HCT116 (cell line): Measurements from ENCODE around the gene DCLRE1B. TPM values are rescaled to one million over a fixed set of nuclear protein-coding genes. Genes with fewer than 3 reads are reported as not detected.

Experiments used
- ATAC-seq: fragments of 200-7000 bp; cut with Tn5 transposase; 2 replicates; pipeline ENCODE4 v1.9.1; 2020; ENCODE audit warnings: mild to moderate bottlenecking, moderate library complexity
- BruUV-seq: library from RNA; stranded (reverse); fragments of 400-500 nt; replicated peaks from 2 replicates; lab custom pipeline; 2021; lab: Mats Ljungman, UMichigan
- CTCF ChIA-PET: fragments of 300-600 bp; sonication (Branson Sonifier 250); formaldehyde crosslinking; loops from one replicate; lab custom pipeline; 2021; ENCODE audit warnings: antibody characterized with exemption; lab: Charles Lee
- POLR2A ChIA-PET: fragments of 300-600, 350-600 bp; sonication (Branson Sonifier 250); formaldehyde crosslinking; loops from one replicate; lab custom pipeline; 2021; ENCODE audit warnings: antibody characterized with exemption; lab: Charles Lee
- RAD21 ChIA-PET, 2 experiments: fragments of 300-600 bp; sonication (Branson Sonifier 250); formaldehyde crosslinking; loops; one replicate each; lab custom pipeline; 2023; ENCODE audit warnings: low total read pairs in 2 of 2; ENCODE audit not compliant: uncharacterized antibody in 2 of 2, unreplicated experiment in 2 of 2, low non-redundant PET in 1 of 2; lab: Charles Lee
- DNase-seq: peaks from one replicate; pipeline ENCODE4 v3.0.0-alpha.2; 2010; ENCODE audit warnings: low read depth, low spot score
- H2AFZ ChIP-seq: fragments of 200-600 bp; shearing (Covaris generic), sonication (generic); 2 replicates; pipeline ENCODE4 v1.6.1; 2017; ENCODE audit warnings: low read depth, mixed run types, mixed read lengths, antibody characterized with exemption, low read length; ENCODE audit not compliant: poor library complexity, severe bottlenecking
- H3K27ac ChIP-seq: 2 replicates; pipeline ENCODE4 v1.5.1; 2012; ENCODE audit warnings: low read depth, low read length
- H3K27me3 ChIP-seq: fragments of 200-600 bp; sonication (generic); 2 replicates; pipeline ENCODE4 v1.6.1; 2016; ENCODE audit warnings: mixed run types, low read length, mixed read lengths; ENCODE audit not compliant: insufficient read depth
- H3K36me3 ChIP-seq, 2 experiments: fragments of 200-500 bp in 1 of 2; fragments of 200-600 bp in 1 of 2; sonication (Bioruptor generic) in 1 of 2; sonication (generic) in 1 of 2; 2 replicates each; pipeline versions ENCODE4 v1.5.1 to v1.6.1; 2014 to 2016; ENCODE audit warnings: low read length in 2 of 2, inconsistent platforms in 1 of 2, mixed read lengths in 1 of 2, mixed run types in 1 of 2; ENCODE audit not compliant: insufficient read depth in 2 of 2, control insufficient read depth in 1 of 2
- H3K4me1 ChIP-seq, 2 experiments: fragments of 200-600 bp in 1 of 2; sonication (generic) in 1 of 2; 2 replicates each; pipeline versions ENCODE4 v1.5.1 to v1.6.1; 2012 to 2017; ENCODE audit warnings: low read length in 2 of 2, inconsistent platforms in 1 of 2, mild to moderate bottlenecking in 1 of 2, mixed read lengths in 1 of 2, mixed run types in 1 of 2, moderate library complexity in 1 of 2; ENCODE audit not compliant: insufficient read depth in 2 of 2, control insufficient read depth in 1 of 2
- H3K4me2 ChIP-seq: fragments of 200-600 bp; sonication (generic); 2 replicates; pipeline ENCODE4 v1.6.1; 2017; ENCODE audit warnings: mixed run types, low read length, mixed read lengths
- H3K4me3 ChIP-seq, 2 experiments: fragments of 200-600 bp in 1 of 2; sonication (generic) in 1 of 2; replicated peaks in 1 of 2; 2 replicates each; pipeline ENCODE4 v1.5.1; 2011 to 2016; ENCODE audit warnings: low read length in 2 of 2, control low read depth in 1 of 2, low read depth in 1 of 2, mild to moderate bottlenecking in 1 of 2, mixed read lengths in 1 of 2, mixed run types in 1 of 2
- H3K79me2 ChIP-seq: fragments of 200-600 bp; sonication (generic); 2 replicates; pipeline ENCODE4 v1.6.1; 2017; ENCODE audit warnings: mild to moderate bottlenecking, mixed run types, low read length, moderate library complexity, mixed read lengths; ENCODE audit not compliant: insufficient read depth
- H3K9ac ChIP-seq: fragments of 200-600 bp; sonication (generic); 2 replicates; pipeline ENCODE4 v1.6.1; 2016; ENCODE audit warnings: low read length, mixed read lengths
- H3K9me2 ChIP-seq: fragments of 200-600 bp; sonication (generic), shearing (Covaris generic); 2 replicates; pipeline ENCODE4 v1.6.1; 2017; ENCODE audit warnings: mixed run types, mild to moderate bottlenecking, moderate library complexity; ENCODE audit not compliant: insufficient read depth
- H3K9me3 ChIP-seq, 2 experiments: fragments of 200-500 bp in 1 of 2; fragments of 200-600 bp in 1 of 2; sonication (Bioruptor generic) in 1 of 2; sonication (generic) in 1 of 2; 2 replicates each; pipeline ENCODE4 v1.6.1; 2014 to 2017; ENCODE audit warnings: low read length in 2 of 2, mixed read lengths in 2 of 2, inconsistent platforms in 1 of 2, low read depth in 1 of 2, mild to moderate bottlenecking in 1 of 2, mixed run types in 1 of 2, moderate library complexity in 1 of 2; ENCODE audit not compliant: control insufficient read depth in 1 of 2, insufficient read depth in 1 of 2
- H4K20me1 ChIP-seq: fragments of 200-600 bp; sonication (generic), shearing (Covaris generic); 2 replicates; pipeline ENCODE4 v1.6.1; 2017; ENCODE audit warnings: mixed run types, mild to moderate bottlenecking, moderate library complexity; ENCODE audit not compliant: insufficient read depth
- CBX3 ChIP-seq: IDR thresholded peaks from 2 replicates; pipeline ENCODE4 v1.6.1; 2012; ENCODE audit warnings: low read depth
- CEBPB ChIP-seq: IDR thresholded peaks from 2 replicates; pipeline ENCODE4 v1.6.1; 2012; ENCODE audit warnings: low read depth
- ELF1 ChIP-seq: IDR thresholded peaks from 2 replicates; pipeline ENCODE4 v1.6.1; 2012; ENCODE audit warnings: low read depth, borderline replicate concordance
- EZH2 ChIP-seq: fragments of 200-600 bp; sonication (generic); IDR thresholded peaks from 2 replicates; pipeline ENCODE4 v1.6.1; 2017; ENCODE audit warnings: antibody characterized with exemption, mixed run types
- EZH2phosphoT487 ChIP-seq: fragments of 200-600 bp; IDR thresholded peaks from 2 replicates; pipeline ENCODE4 v1.6.1; 2018; ENCODE audit warnings: antibody characterized with exemption, borderline replicate concordance
- POLR2A ChIP-seq: IDR thresholded peaks from 2 replicates; pipeline ENCODE4 v1.7.0; 2011; ENCODE audit warnings: borderline replicate concordance; ENCODE audit not compliant: insufficient read depth, insufficient read length; ENCODE audit errors: extremely low read depth
- SIN3A ChIP-seq: IDR thresholded peaks from 2 replicates; pipeline ENCODE4 v1.6.1; 2012; ENCODE audit warnings: low read depth
- SP1 ChIP-seq: IDR thresholded peaks from 2 replicates; pipeline ENCODE4 v1.6.1; 2012; ENCODE audit warnings: low read depth
- SRF ChIP-seq: IDR thresholded peaks from 2 replicates; pipeline ENCODE4 v1.6.1; 2012; ENCODE audit warnings: low read depth
- YY1 ChIP-seq: IDR thresholded peaks from 2 replicates; pipeline ENCODE4 v1.6.1; 2011; ENCODE audit warnings: low read length, low read depth, moderate library complexity, mild to moderate bottlenecking; ENCODE audit not compliant: insufficient replicate concordance; ENCODE audit errors: extremely low read depth
- ZNF274 ChIP-seq: fragments of 200-500 bp; sonication (Bioruptor generic); IDR thresholded peaks from 2 replicates; pipeline ENCODE4 v1.6.1; 2014; ENCODE audit warnings: mild to moderate bottlenecking, low read depth, low read length, inconsistent platforms
- intact Hi-C: fragments of 100-400 bp; cut with micrococcal nuclease; formaldehyde crosslinking; loops from 2 replicates; pipeline ENCODE4 v1.10.0; 2022
- total RNA-seq: library from RNA; stranded (reverse); gene quantifications from one replicate; pipeline ENCODE4 v1.2.1, GENCODE V29; 2021; ENCODE audit not compliant: unreplicated experiment
- TF ChIP-seq, protein P1 (sequence below): IDR thresholded peaks from 2 replicates; pipeline ENCODE4 v1.6.1; 2012
- TF ChIP-seq, protein P2 (sequence below): IDR thresholded peaks from 2 replicates; pipeline ENCODE4 v1.6.1; 2012

The DCLRE1B gene
- total RNA-seq, 1 experiment from 2014 or later: 13.4 TPM

DNA sequence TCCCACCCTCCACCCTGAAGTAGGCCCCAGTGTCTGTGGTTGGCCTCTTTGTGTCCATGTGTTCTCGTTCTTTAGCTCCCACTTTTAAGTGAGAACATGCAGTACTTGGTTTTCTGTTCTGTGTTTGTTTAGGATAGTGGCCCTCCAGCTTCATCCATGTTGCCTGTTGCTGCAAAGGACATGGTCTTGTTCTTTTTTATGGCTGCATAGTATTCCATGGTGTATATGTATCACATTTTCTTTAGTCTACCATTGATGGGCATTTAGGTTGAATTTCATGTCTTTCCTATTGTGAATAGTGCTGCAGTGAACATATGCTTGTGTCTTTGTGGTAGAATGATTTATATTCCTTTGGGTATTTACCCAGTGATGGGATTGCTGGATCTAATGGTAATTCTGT is 30.1 kb downstream of the DCLRE1B start:
- Histone ChIP-seq H4K20me1 (0 out of 2 replicates have a peak, but pooled peaks cover 2% of the 10 kb centered on the region), H3K36me3 (no peaks in the 10 kb centered on the region; a peak in 1 of 4 replicates), H2AFZ (no peak overlapping the region), H3K27ac (no peak overlapping the region), H3K9ac (no peak overlapping the region), H3K79me2 (peaks cover 94% of the 10 kb centered on the region), H3K27me3 (no peaks in the 10 kb centered on the region), H3K4me3 (no peak overlapping the region), H3K4me2 (no peak overlapping the region), H3K9me2 (no peaks in the 10 kb centered on the region), H3K4me1 (peaks cover 10 to 15% of the 10 kb centered on the region in 2 experiments; a peak in 3 of 4 replicates), H3K9me3 (no peaks in the 10 kb centered on the region)
- DNase-seq: no peak
- ChIA-PET POLR2A (no interaction called here), RAD21 (no interaction called here), CTCF (no interaction called here)
- no peak for TF ChIP-seq ELF1
- no peak for TF ChIP-seq EZH2phosphoT487
- no TSS peak for BruUV-seq
- no peak for ATAC-seq
- intact Hi-C loops: no loop called here

DNA sequence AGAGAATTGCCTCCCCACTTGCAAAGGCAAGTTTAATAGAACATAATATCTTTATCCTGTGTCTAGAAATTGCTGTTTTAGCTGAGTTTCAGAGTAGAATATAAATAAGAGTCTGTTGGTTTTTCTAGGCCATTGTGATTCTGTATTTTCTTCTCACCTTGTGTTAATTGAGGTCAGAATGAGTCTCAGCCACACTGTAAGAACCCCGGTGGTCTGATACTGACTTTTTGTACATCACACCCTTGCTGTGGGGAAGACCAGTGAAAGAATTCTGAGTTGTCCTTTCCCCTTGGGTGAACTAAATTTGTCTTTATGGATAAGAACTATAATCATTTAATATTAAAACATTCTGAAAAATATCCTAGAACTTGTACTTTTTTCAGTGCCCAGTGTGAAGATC is 30.8 kb downstream of the DCLRE1B start:
- Histone ChIP-seq H3K4me2 (no peak overlapping the region), H3K9me3 (no peaks in the 10 kb centered on the region), H3K27me3 (no peaks in the 10 kb centered on the region), H2AFZ (no peak overlapping the region), H3K79me2 (peaks cover 86% of the 10 kb centered on the region), H3K27ac (no peak overlapping the region), H4K20me1 (0 out of 2 replicates have a peak, but pooled peaks cover 2% of the 10 kb centered on the region), H3K9ac (no peak overlapping the region), H3K36me3 (peaks cover 2 to 3% of the 10 kb centered on the region in 2 experiments; a peak in 2 of 4 replicates), H3K9me2 (no peaks in the 10 kb centered on the region), H3K4me1 (peaks cover 7 to 8% of the 10 kb centered on the region in 2 experiments; a peak in 3 of 4 replicates), H3K4me3 (no peak overlapping the region)
- ChIA-PET POLR2A (no interaction called here), CTCF (no interaction called here), RAD21 (no interaction called here)
- DNase-seq (no peak), ATAC-seq (no peak)
- TF ChIP-seq CEBPB (no peak), SP1 (no peak), CBX3 (no peak), SIN3A (no peak), YY1 (no peak), SRF (no peak), ZNF274 (no peak), EZH2 (no peak), POLR2A (no peak)
- TF ChIP-seq, protein P1, sequence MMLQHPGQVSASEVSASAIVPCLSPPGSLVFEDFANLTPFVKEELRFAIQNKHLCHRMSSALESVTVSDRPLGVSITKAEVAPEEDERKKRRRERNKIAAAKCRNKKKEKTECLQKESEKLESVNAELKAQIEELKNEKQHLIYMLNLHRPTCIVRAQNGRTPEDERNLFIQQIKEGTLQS: no peak
- TF ChIP-seq, protein P2, sequence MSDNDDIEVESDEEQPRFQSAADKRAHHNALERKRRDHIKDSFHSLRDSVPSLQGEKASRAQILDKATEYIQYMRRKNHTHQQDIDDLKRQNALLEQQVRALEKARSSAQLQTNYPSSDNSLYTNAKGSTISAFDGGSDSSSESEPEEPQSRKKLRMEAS: no peak
- intact Hi-C loops: no loop called here
- no TSS peak for BruUV-seq
